ENCODE measurements around the gene MTMR12. TPM values are rescaled to one million over a fixed set of nuclear protein-coding genes. Genes with fewer than 3 reads are reported as not detected.

MTMR12 gene
- total and polyA plus RNA-seq, 4 donors: 8.8 to 37.8 (median 23.9) TPM

DNA sequence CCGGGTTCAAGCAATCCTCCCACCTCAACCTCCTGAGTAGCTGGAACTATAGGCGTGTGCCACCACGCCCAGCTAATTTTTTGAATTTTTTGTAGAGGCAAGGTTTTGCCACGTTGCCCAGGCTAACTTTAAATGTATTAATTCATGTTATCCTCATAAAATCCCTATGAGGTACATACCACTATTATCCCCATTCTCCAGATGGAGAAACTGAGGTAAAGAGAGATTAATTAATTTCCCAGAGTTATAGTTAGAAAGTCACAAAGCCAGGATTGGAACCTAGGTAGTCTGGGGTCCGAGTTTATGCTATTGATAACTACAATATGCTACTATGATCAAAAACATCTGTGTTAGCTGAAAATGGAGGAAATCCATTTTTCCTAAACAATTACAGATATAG lies 106.7 kb downstream of the MTMR12 start:
- no peaks in the 10 kb centered on the region for H3K9me3 ChIP-seq (ENCODE audit: control insufficient read depth, low read length)
- 88 to 95% methylated on average over 5 of the region's 5 CpGs for WGBS, 2 donors
- H3K4me1 ChIP-seq (ENCODE audit: control insufficient read depth in 1 of 2, insufficient read depth in 2 of 2, low read length in 2 of 2): peaks cover 0 to 6% of the 10 kb centered on the region in 2 donors
- intact Hi-C loops (cut with DNase I): no loop called here
- ATAC-seq (ENCODE audit: low FRiP score): no peak
- no peak overlapping the region for H3K27ac ChIP-seq (ENCODE audit: low read depth in 1 of 2, low read length in 2 of 2)
- H3K36me3 ChIP-seq (ENCODE audit: control insufficient read depth in 1 of 2, insufficient read depth in 2 of 2, low read length in 1 of 2): no peaks in the 10 kb centered on the region
- DNase-seq: no peak
- no peak overlapping the region for H3K4me3 ChIP-seq (ENCODE audit: low read length in 2 of 2)
- no peaks in the 10 kb centered on the region for H3K27me3 ChIP-seq (ENCODE audit: control insufficient read depth in 1 of 2, insufficient read depth in 2 of 2, low read length in 1 of 2)

DNA sequence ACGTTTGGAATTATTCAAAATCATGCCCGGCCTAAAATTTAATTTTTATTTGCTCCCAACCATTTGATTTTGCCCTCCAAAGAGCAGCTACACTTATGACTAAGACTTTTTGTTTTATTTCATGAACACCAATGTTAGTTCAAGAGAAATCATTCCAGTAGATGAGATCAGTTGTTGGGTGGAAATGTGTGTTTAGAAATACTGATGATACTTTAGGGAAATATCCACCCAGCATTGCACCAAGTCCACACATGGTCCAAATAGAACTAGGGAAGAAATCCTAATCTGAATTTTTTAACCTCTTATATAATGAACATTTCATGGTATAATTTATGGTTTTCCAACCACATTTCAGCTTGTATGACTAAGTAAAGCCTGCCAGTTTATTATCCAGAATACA lies 110.3 kb downstream of the MTMR12 start:
- WGBS, 2 donors: 15 to 23% methylated on average over 2 of the region's 2 CpGs

DNA sequence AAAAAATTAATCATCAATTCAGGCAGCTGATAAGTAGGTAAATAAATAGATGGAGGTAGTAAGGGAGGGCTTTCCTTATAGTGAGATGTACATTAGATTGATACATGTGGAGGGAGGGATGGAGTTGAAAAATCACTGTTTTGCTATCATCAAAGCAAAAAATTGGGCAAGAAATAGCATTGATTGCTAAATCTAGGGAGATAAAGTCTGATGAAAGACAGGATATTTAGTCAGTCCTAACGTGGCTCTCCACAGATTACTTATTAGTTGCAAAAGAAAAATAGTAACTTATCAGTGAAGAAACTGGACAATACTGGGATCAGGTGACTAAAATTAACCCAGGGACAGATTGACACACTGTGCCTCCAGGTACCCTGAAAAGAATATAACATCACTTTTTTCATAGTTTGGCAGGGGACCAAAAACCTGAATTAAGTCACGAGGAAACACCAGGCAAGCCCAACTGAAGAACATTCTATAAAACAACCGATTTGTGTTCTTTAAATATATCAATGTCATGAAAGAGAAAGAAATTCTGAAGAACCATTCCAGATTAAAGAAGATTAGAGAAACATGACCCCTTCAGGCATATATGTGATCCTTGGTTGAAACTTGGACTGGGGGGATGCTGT lies 111.5 kb downstream of the MTMR12 start:
- no peaks in the 10 kb centered on the region for H3K27me3 ChIP-seq (ENCODE audit: control insufficient read depth in 1 of 2, insufficient read depth in 2 of 2, low read length in 1 of 2)
- no peak overlapping the region for H3K27ac ChIP-seq (ENCODE audit: low read depth in 1 of 2, low read length in 2 of 2)
- no peak for DNase-seq
- no peak overlapping the region for H3K4me3 ChIP-seq (ENCODE audit: low read length in 2 of 2)
- H3K36me3 ChIP-seq (ENCODE audit: control insufficient read depth in 1 of 2, insufficient read depth in 2 of 2, low read length in 1 of 2): no peaks in the 10 kb centered on the region
- H3K9me3 ChIP-seq (ENCODE audit: control insufficient read depth, low read length): no peaks in the 10 kb centered on the region
- WGBS, 2 donors: 27 to 28% methylated on average over 3 of the region's 3 CpGs
- peak; percentile 76 for ATAC-seq (ENCODE audit: low FRiP score)
- intact Hi-C loops (cut with DNase I): no loop called here
- peaks cover 0 to 2% of the 10 kb centered on the region in 2 donors for H3K4me1 ChIP-seq (ENCODE audit: control insufficient read depth in 1 of 2, insufficient read depth in 2 of 2, low read length in 2 of 2)

More for the DNA sequence above, 110.3 kb downstream of the MTMR12 start:
- Histone ChIP-seq H3K27ac (ENCODE audit: low read depth in 1 of 2, low read length in 2 of 2) (no peak overlapping the region), H3K27me3 (ENCODE audit: control insufficient read depth in 1 of 2, insufficient read depth in 2 of 2, low read length in 1 of 2) (no peaks in the 10 kb centered on the region), H3K4me1 (ENCODE audit: control insufficient read depth in 1 of 2, insufficient read depth in 2 of 2, low read length in 2 of 2) (peaks cover 0 to 6% of the 10 kb centered on the region in 2 donors), H3K9me3 (ENCODE audit: control insufficient read depth, low read length) (no peaks in the 10 kb centered on the region), H3K36me3 (ENCODE audit: control insufficient read depth in 1 of 2, insufficient read depth in 2 of 2, low read length in 1 of 2) (no peaks in the 10 kb centered on the region), H3K4me3 (ENCODE audit: low read length in 2 of 2) (no peak overlapping the region)
- intact Hi-C loops (cut with DNase I): no loop called here
- ATAC-seq (ENCODE audit: low FRiP score): peak; percentile 80
- no peak for DNase-seq

- no peaks in the 10 kb centered on the region for H3K9me3 ChIP-seq (ENCODE audit: control insufficient read depth, low read length)
- DNase-seq: no peak
- intact Hi-C loops (cut with DNase I): no loop called here
These were observed 115.7 kb downstream of the MTMR12 start for GRCh38 chr5:32197032-32197431.

GRCh38 chr5:32195265-32195664 lies 117.5 kb downstream of the MTMR12 start:
- Histone ChIP-seq H3K27me3 (ENCODE audit: control insufficient read depth in 1 of 2, insufficient read depth in 2 of 2, low read length in 1 of 2) (no peaks in the 10 kb centered on the region), H3K4me3 (ENCODE audit: low read length in 2 of 2) (no peak overlapping the region), H3K36me3 (ENCODE audit: control insufficient read depth in 1 of 2, insufficient read depth in 2 of 2, low read length in 1 of 2) (no peaks in the 10 kb centered on the region), H3K27ac (ENCODE audit: low read depth in 1 of 2, low read length in 2 of 2) (no peak overlapping the region), H3K9me3 (ENCODE audit: control insufficient read depth, low read length) (no peaks in the 10 kb centered on the region), H3K4me1 (ENCODE audit: control insufficient read depth in 1 of 2, insufficient read depth in 2 of 2, low read length in 2 of 2) (no peaks in the 10 kb centered on the region)
- DNase-seq (no peak), ATAC-seq (ENCODE audit: low FRiP score) (no peak)
- 96 to 98% methylated on average over 5 of the region's 5 CpGs for WGBS, 2 donors
- intact Hi-C loops (cut with DNase I): no loop called here

More at GRCh38 chr5:32197032-32197431, 115.7 kb downstream of the MTMR12 start:
- Histone ChIP-seq H3K4me1 (ENCODE audit: control insufficient read depth in 1 of 2, insufficient read depth in 2 of 2, low read length in 2 of 2) (no peaks in the 10 kb centered on the region), H3K36me3 (ENCODE audit: control insufficient read depth in 1 of 2, insufficient read depth in 2 of 2, low read length in 1 of 2) (no peaks in the 10 kb centered on the region), H3K27me3 (ENCODE audit: control insufficient read depth in 1 of 2, insufficient read depth in 2 of 2, low read length in 1 of 2) (no peaks in the 10 kb centered on the region), H3K27ac (ENCODE audit: low read depth in 1 of 2, low read length in 2 of 2) (no peak overlapping the region), H3K4me3 (ENCODE audit: low read length in 2 of 2) (no peak overlapping the region)
- ATAC-seq (ENCODE audit: low FRiP score): no peak
- WGBS, 2 donors: 68 to 74% methylated on average over 6 of the region's 6 CpGs

DNA sequence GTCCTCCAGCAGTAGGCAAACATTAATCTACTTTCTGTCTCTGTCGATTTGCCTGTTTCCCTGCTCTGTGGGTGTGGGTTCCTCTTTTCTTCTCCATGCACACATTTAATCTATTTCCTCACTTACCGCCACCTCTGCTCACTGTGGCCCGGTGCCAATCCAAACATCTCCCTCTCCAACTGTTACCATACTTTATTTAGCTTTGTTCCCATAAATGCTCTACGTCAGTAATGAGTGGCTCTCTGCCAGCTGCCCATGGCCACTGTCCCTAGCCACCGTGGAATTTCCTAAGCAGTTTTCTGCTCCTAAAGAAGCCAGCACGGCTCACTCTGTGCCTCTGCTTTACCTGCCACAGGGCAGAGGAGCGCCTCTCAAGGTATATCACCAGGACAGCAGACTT lies 119.1 kb downstream of the MTMR12 start:
- DNase-seq: peak; percentile 94
- peak; percentile 78 for ATAC-seq (ENCODE audit: low FRiP score)
- no peaks in the 10 kb centered on the region for H3K36me3 ChIP-seq (ENCODE audit: control insufficient read depth in 1 of 2, insufficient read depth in 2 of 2, low read length in 1 of 2)
- intact Hi-C loops (cut with DNase I): no loop called here
- H3K27me3 ChIP-seq (ENCODE audit: control insufficient read depth in 1 of 2, insufficient read depth in 2 of 2, low read length in 1 of 2): no peaks in the 10 kb centered on the region
- H3K27ac ChIP-seq (ENCODE audit: low read depth in 1 of 2, low read length in 2 of 2): peak overlapping the region in 1 of 2 donors; percentile 52
- no peaks in the 10 kb centered on the region for H3K9me3 ChIP-seq (ENCODE audit: control insufficient read depth, low read length)
- no peaks in the 10 kb centered on the region for H3K4me1 ChIP-seq (ENCODE audit: control insufficient read depth in 1 of 2, insufficient read depth in 2 of 2, low read length in 2 of 2)
- 3 to 4% methylated on average over 7 of the region's 7 CpGs for WGBS, 2 donors
- H3K4me3 ChIP-seq (ENCODE audit: low read length in 2 of 2): no peak overlapping the region

GRCh38 chr5:32190095-32190494 lies 122.6 kb downstream of the MTMR12 start:
- H3K27me3 ChIP-seq (ENCODE audit: control insufficient read depth in 1 of 2, insufficient read depth in 2 of 2, low read length in 1 of 2): no peaks in the 10 kb centered on the region
- H3K9me3 ChIP-seq (ENCODE audit: control insufficient read depth, low read length): no peaks in the 10 kb centered on the region
- no peak overlapping the region for H3K4me3 ChIP-seq (ENCODE audit: low read length in 2 of 2)
- H3K4me1 ChIP-seq (ENCODE audit: control insufficient read depth in 1 of 2, insufficient read depth in 2 of 2, low read length in 2 of 2): no peaks in the 10 kb centered on the region
- ATAC-seq (ENCODE audit: low FRiP score) (peak; percentile 80), DNase-seq (peak in 1 of 2 donors; percentile 49)
- intact Hi-C loops (cut with DNase I): no loop called here
- H3K36me3 ChIP-seq (ENCODE audit: control insufficient read depth in 1 of 2, insufficient read depth in 2 of 2, low read length in 1 of 2): no peaks in the 10 kb centered on the region
- 35 to 46% methylated on average over 5 of the region's 5 CpGs for WGBS, 2 donors
- no peak overlapping the region for H3K27ac ChIP-seq (ENCODE audit: low read depth in 1 of 2, low read length in 2 of 2)

DNA sequence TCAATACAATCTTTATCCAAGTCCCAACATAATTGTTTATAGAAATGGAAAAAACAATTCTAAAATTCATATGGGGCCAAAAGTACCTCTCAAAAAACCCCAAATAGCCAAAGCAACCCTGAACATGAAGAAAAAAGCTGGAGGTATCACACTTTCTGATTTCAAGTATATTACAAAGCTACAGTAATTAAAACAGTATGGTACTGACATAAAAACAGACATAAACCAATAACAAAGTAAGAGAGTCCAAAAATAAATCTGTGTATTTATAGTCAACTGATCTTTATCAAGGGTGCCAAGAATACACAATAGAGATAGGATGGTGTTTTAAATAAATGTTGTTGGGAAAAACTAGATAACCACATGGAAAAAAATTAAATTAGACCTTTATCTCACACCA lies 125.1 kb downstream of the MTMR12 start:
- Histone ChIP-seq H3K36me3 (ENCODE audit: control insufficient read depth in 1 of 2, insufficient read depth in 2 of 2, low read length in 1 of 2) (no peaks in the 10 kb centered on the region), H3K27ac (ENCODE audit: low read depth in 1 of 2, low read length in 2 of 2) (no peak overlapping the region), H3K4me1 (ENCODE audit: control insufficient read depth in 1 of 2, insufficient read depth in 2 of 2, low read length in 2 of 2) (no peaks in the 10 kb centered on the region), H3K4me3 (ENCODE audit: low read length in 2 of 2) (no peak overlapping the region), H3K9me3 (ENCODE audit: control insufficient read depth, low read length) (no peaks in the 10 kb centered on the region), H3K27me3 (ENCODE audit: control insufficient read depth in 1 of 2, insufficient read depth in 2 of 2, low read length in 1 of 2) (no peaks in the 10 kb centered on the region)
- intact Hi-C loops (cut with DNase I): no loop called here
- DNase-seq (no peak), ATAC-seq (ENCODE audit: low FRiP score) (no peak)

DNA sequence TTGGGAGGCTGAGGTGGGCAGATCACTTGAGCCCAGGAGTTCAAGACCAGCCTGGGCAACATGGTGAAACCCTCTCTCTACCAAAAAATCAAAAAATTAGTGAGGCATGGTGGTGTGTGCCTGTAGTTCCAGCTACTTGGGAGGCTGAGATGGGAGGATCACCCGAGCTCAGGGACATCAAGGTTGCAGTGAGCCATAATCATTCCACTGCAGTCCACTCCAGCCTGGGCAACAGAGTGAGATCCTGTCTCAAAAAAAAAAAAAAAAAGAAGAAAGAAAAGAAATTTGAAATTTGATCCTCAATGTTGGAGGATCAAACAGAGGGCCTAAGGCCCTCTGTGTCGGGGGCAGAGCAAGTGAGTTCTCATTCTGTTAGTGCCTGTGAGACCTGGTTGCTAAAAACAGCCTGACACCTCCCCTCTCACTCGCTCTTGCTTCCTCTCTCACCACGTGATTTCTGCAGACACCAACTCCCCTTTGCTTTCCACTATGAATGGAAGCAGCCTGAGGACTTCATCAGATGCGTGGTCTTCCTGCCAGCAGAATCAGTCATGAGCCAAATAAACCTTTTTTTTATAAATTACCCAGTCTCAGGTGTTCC lies 130.2 kb downstream of the MTMR12 start:
- ATAC-seq (ENCODE audit: low FRiP score): no peak
- no peaks in the 10 kb centered on the region for H3K9me3 ChIP-seq (ENCODE audit: control insufficient read depth, low read length)
- no peaks in the 10 kb centered on the region for H3K4me1 ChIP-seq (ENCODE audit: control insufficient read depth in 1 of 2, insufficient read depth in 2 of 2, low read length in 2 of 2)
- no peaks in the 10 kb centered on the region for H3K27me3 ChIP-seq (ENCODE audit: control insufficient read depth in 1 of 2, insufficient read depth in 2 of 2, low read length in 1 of 2)
- WGBS, 2 donors: 80 to 81% methylated on average over 5 of the region's 5 CpGs
- no peaks in the 10 kb centered on the region for H3K36me3 ChIP-seq (ENCODE audit: control insufficient read depth in 1 of 2, insufficient read depth in 2 of 2, low read length in 1 of 2)
- no peak for DNase-seq
- intact Hi-C loops (cut with DNase I): no loop called here
- H3K27ac ChIP-seq (ENCODE audit: low read depth in 1 of 2, low read length in 2 of 2): no peak overlapping the region
- no peak overlapping the region for H3K4me3 ChIP-seq (ENCODE audit: low read length in 2 of 2)

Measured in aorta (tissue), 5 donors.